IPS-11a (cell line): ENCODE measurements around the gene ASPN.

Source experiments
- H3K4me3 ChIP-seq: one replicate; pipeline ENCODE4 v1.5.1; 2013; ENCODE audit warnings: low read depth, low read length, control low read depth

Gene ASPN

GRCh38 chr9:92506184-92506857, 24.0 kb upstream of the ASPN start:
- no peak overlapping the region for H3K4me3 ChIP-seq

- no peak overlapping the region for H3K4me3 ChIP-seq
Measured at GRCh38 chr9:92504881-92505280, 22.6 kb upstream of the ASPN start.

GRCh38 chr9:92503156-92503555, 20.9 kb upstream of the ASPN start:
- H3K4me3 ChIP-seq: no peak overlapping the region

- no peak overlapping the region for H3K4me3 ChIP-seq
Measured at GRCh38 chr9:92501671-92502393, 19.5 kb upstream of the ASPN start.

GRCh38 chr9:92500725-92501124, 18.4 kb upstream of the ASPN start:
- H3K4me3 ChIP-seq: no peak overlapping the region

- H3K4me3 ChIP-seq: no peak overlapping the region
Measured at GRCh38 chr9:92499701-92500100, 17.4 kb upstream of the ASPN start.

GRCh38 chr9:92496396-92497176, 14.3 kb upstream of the ASPN start:
- H3K4me3 ChIP-seq: no peak overlapping the region

- H3K4me3 ChIP-seq: no peak overlapping the region
Measured at GRCh38 chr9:92494856-92495255, 12.6 kb upstream of the ASPN start.

- no peak overlapping the region for H3K4me3 ChIP-seq
Measured at GRCh38 chr9:92493749-92494387, 11.6 kb upstream of the ASPN start.

- H3K4me3 ChIP-seq: no peak overlapping the region
Measured at GRCh38 chr9:92492781-92493401, 10.6 kb upstream of the ASPN start.

GRCh38 chr9:92488681-92489550, 6.6 kb upstream of the ASPN start:
- no peak overlapping the region for H3K4me3 ChIP-seq

- no peak overlapping the region for H3K4me3 ChIP-seq
Measured at GRCh38 chr9:92486371-92486770, 4.1 kb upstream of the ASPN start.

- H3K4me3 ChIP-seq: no peak overlapping the region
Measured at GRCh38 chr9:92484563-92484962, 2.3 kb upstream of the ASPN start.

GRCh38 chr9:92483627-92484545, 1.6 kb upstream of the ASPN start:
- H3K4me3 ChIP-seq: no peak overlapping the region

- no peak overlapping the region for H3K4me3 ChIP-seq
Measured at GRCh38 chr9:92482805-92483204, 499 bp upstream of the ASPN start.

- no peak overlapping the region for H3K4me3 ChIP-seq
Measured at GRCh38 chr9:92480986-92481633, 1.2 kb downstream of the ASPN start.

- H3K4me3 ChIP-seq: no peak overlapping the region
Measured at GRCh38 chr9:92480291-92480771, 2.0 kb downstream of the ASPN start.

GRCh38 chr9:92479346-92479745, 3.0 kb downstream of the ASPN start:
- no peak overlapping the region for H3K4me3 ChIP-seq
